ENCODE results near the gene PPEF1.

GRCh38 chrX:18809641-18810040, 102.2 kb downstream of the PPEF1 start:
- TF ChIP-seq CTCF (conservative IDR thresholded peaks at IDR 0.05) (no peak), ZFX (IDR thresholded peaks at IDR 0.05) (no peak)

Data from C4-2B (cell line).